Osteoblast (primary cell): Measurements from ENCODE around the gene CHST5. TPM values are rescaled to one million over a fixed set of nuclear protein-coding genes. Genes with fewer than 3 reads are reported as not detected.

ENCODE experiments used
- DNase-seq: peaks from one replicate; pipeline ENCODE4 v3.0.0; 2011; ENCODE audit warnings: low spot score, mixed read lengths; ENCODE audit not compliant: insufficient read length; ENCODE audit errors: missing footprints
- H2AFZ ChIP-seq: 2 replicates; pipeline ENCODE4 v1.6.0; 2011; ENCODE audit warnings: mild to moderate bottlenecking, low read length
- H3K27ac ChIP-seq: 2 replicates; pipeline ENCODE4 v1.5.1; 2011; ENCODE audit warnings: mild to moderate bottlenecking, low read depth, low read length, moderate library complexity
- H3K27me3 ChIP-seq: 2 replicates; pipeline ENCODE4 v1.6.0; 2012; ENCODE audit warnings: mild to moderate bottlenecking, control low read depth, inconsistent platforms, low read length, moderate library complexity; ENCODE audit not compliant: insufficient read depth
- H3K36me3 ChIP-seq: 2 replicates; pipeline ENCODE4 v1.5.1; 2011; ENCODE audit warnings: mild to moderate bottlenecking, low read length, control low read depth, moderate library complexity; ENCODE audit not compliant: insufficient read depth
- H3K4me1 ChIP-seq: 2 replicates; pipeline ENCODE4 v1.5.1; 2011; ENCODE audit warnings: mild to moderate bottlenecking, low read length, control low read depth, moderate library complexity; ENCODE audit not compliant: insufficient read depth
- H3K4me2 ChIP-seq: 2 replicates; pipeline ENCODE4 v1.6.0; 2011; ENCODE audit warnings: mild to moderate bottlenecking, low read length; ENCODE audit not compliant: insufficient read depth
- H3K4me3 ChIP-seq: fragments of 200-600 bp; sonication (generic); 3 replicates; pipeline ENCODE4 v1.5.1; 2012; ENCODE audit warnings: mild to moderate bottlenecking, low read length, inconsistent platforms; ENCODE audit not compliant: insufficient read depth
- H3K79me2 ChIP-seq: 2 replicates; pipeline ENCODE4 v1.6.0; 2012; ENCODE audit warnings: mild to moderate bottlenecking, low read length, control low read depth, inconsistent platforms; ENCODE audit not compliant: insufficient read depth
- H3K9me3 ChIP-seq: 2 replicates; pipeline ENCODE4 v1.5.1; 2011; ENCODE audit warnings: low read depth, low read length, control low read depth
- H4K20me1 ChIP-seq: 2 replicates; pipeline ENCODE4 v1.6.0; 2012; ENCODE audit warnings: mild to moderate bottlenecking, low read length, control low read depth; ENCODE audit not compliant: insufficient read depth
- total RNA-seq: library from RNA; depleted of rRNA; stranded (reverse); fragments of >200 nt; gene quantifications from 2 replicates; pipeline ENCODE4 v1.2.3, GENCODE V29; 2012
- TF ChIP-seq, protein P1 (sequence below): IDR thresholded peaks from 2 replicates; pipeline ENCODE4 v1.5.1; 2011; ENCODE audit warnings: mild to moderate bottlenecking, low read depth, low read length, moderate library complexity; ENCODE audit errors: extremely low read depth

CHST5 gene
- total RNA-seq, 1 donor, result not detected

DNA sequence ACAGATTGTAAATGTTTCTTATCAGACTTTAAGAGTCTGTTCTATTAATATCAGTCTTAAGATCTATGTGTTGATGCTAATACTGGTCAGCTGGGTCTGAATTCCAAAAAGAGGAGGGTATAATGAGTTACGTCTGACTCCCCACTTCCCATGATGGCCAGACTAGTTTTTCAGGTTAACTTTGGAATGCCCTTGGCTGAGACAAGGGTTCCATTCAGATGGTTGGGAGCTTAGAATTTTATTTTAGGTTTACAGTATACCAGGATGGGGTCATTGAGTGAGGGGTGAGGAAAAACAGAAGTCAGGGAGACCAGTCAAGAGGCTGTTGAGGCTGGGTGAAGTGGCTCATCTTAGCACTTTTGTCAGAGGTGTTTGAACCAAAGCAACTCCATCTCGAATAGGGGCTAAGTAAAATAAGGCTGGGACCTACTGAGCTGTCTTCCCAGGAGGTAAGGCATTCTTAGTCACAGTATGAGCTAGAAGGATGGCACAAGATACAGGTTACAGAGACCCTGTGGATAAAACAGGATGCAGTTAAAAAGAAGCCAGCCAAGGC is 23.0 kb upstream of the CHST5 start:
- no peaks in the 10 kb centered on the region for H4K20me1 ChIP-seq
- H3K4me1 ChIP-seq, result peaks cover 21% of the 10 kb centered on the region
- TF ChIP-seq, protein P1, sequence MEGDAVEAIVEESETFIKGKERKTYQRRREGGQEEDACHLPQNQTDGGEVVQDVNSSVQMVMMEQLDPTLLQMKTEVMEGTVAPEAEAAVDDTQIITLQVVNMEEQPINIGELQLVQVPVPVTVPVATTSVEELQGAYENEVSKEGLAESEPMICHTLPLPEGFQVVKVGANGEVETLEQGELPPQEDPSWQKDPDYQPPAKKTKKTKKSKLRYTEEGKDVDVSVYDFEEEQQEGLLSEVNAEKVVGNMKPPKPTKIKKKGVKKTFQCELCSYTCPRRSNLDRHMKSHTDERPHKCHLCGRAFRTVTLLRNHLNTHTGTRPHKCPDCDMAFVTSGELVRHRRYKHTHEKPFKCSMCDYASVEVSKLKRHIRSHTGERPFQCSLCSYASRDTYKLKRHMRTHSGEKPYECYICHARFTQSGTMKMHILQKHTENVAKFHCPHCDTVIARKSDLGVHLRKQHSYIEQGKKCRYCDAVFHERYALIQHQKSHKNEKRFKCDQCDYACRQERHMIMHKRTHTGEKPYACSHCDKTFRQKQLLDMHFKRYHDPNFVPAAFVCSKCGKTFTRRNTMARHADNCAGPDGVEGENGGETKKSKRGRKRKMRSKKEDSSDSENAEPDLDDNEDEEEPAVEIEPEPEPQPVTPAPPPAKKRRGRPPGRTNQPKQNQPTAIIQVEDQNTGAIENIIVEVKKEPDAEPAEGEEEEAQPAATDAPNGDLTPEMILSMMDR, result no peak
- no peak overlapping the region for H3K27ac ChIP-seq
- no peak overlapping the region for H2AFZ ChIP-seq
- no peak overlapping the region for H3K4me2 ChIP-seq
- H3K79me2 ChIP-seq, result peaks cover 2% of the 10 kb centered on the region
- no peak for DNase-seq
- no peaks in the 10 kb centered on the region for H3K9me3 ChIP-seq
- H3K4me3 ChIP-seq, result no peak overlapping the region
- peaks cover 3% of the 10 kb centered on the region for H3K27me3 ChIP-seq
- H3K36me3 ChIP-seq, result no peaks in the 10 kb centered on the region

- H2AFZ ChIP-seq, result peak overlapping the region; percentile 96
- TF ChIP-seq, protein P1, result no peak
- no peaks in the 10 kb centered on the region for H3K9me3 ChIP-seq
- peak overlapping the region; percentile 92 for H3K4me3 ChIP-seq
- H3K4me2 ChIP-seq, result peak overlapping the region; percentile 94
- H3K36me3 ChIP-seq, result no peaks in the 10 kb centered on the region
- DNase-seq, result no peak
- peak overlapping the region; percentile 79 for H3K27ac ChIP-seq
- H3K4me1 ChIP-seq, result peaks cover 21% of the 10 kb centered on the region
- no peaks in the 10 kb centered on the region for H4K20me1 ChIP-seq
- H3K27me3 ChIP-seq, result no peaks in the 10 kb centered on the region
- peaks cover 7% of the 10 kb centered on the region for H3K79me2 ChIP-seq
Observed at GRCh38 chr16:75556431-75556950, 20.6 kb upstream of the CHST5 start.

GRCh38 chr16:75555707-75556430 is 20.0 kb upstream of the CHST5 start, which contains the start of gene TMEM231:
TMEM231 (minus strand) TSS chr16:75556252; CDS start chr16:75556209, 43 bp downstream.
- Histone ChIP-seq H3K4me3 (peak within 1 kb of the TSS; percentile 92), H3K36me3 (no peaks in the 10 kb centered on the region), H3K9me3 (no peaks in the 10 kb centered on the region), H3K27me3 (no peaks in the 10 kb centered on the region), H3K27ac (peak within 1 kb of the TSS; percentile 79), H3K4me2 (peak within 1 kb of the TSS; percentile 94), H4K20me1 (no peaks in the 10 kb centered on the region), H3K79me2 (peaks cover 7% of the 10 kb centered on the region), H3K4me1 (peaks cover 21% of the 10 kb centered on the region), H2AFZ (peak within 1 kb of the TSS; percentile 96)
- TF ChIP-seq, protein P1, result no peak
- DNase-seq, result peak; percentile 98

- Histone ChIP-seq H3K4me3 (peak overlapping the region; percentile 92), H3K79me2 (peaks cover 7% of the 10 kb centered on the region), H3K4me2 (peak overlapping the region; percentile 94), H2AFZ (peak overlapping the region; percentile 96), H3K27ac (peak overlapping the region; percentile 79), H3K9me3 (no peaks in the 10 kb centered on the region), H3K4me1 (peaks cover 20% of the 10 kb centered on the region), H4K20me1 (no peaks in the 10 kb centered on the region), H3K36me3 (no peaks in the 10 kb centered on the region), H3K27me3 (no peaks in the 10 kb centered on the region)
- DNase-seq, result peak; percentile 97
- TF ChIP-seq, protein P1, result no peak
Observed at GRCh38 chr16:75555213-75555706, 19.4 kb upstream of the CHST5 start.
